SK-N-SH (cell line): ENCODE data around the gene IRX3. TPM values are rescaled to one million over a fixed set of nuclear protein-coding genes. Genes with fewer than 3 reads are reported as not detected.

Experiments used
- CTCF ChIA-PET: fragments of 300-600, 350-600 bp; formaldehyde crosslinking; extraction: SDS; loops from one replicate; lab custom pipeline; 2021; lab: Yijun Ruan, JAX
- POLR2A ChIA-PET: fragments of 350-600 bp; sonication (Branson Sonifier 250); formaldehyde crosslinking; extraction: SDS; loops from one replicate; lab custom pipeline; 2020; ENCODE audit warnings: antibody characterized with exemption, inconsistent platforms; lab: Yijun Ruan, JAX
- DNase-seq: peaks from one replicate; pipeline ENCODE4 v3.0.0; 2012
- H2AFZ ChIP-seq: fragments of 200-600 bp; sonication (generic); 2 replicates; pipeline ENCODE4 v1.8.1; 2016; ENCODE audit warnings: antibody characterized with exemption, mild to moderate bottlenecking, low read depth
- H3F3A ChIP-seq: fragments of 200-600 bp; sonication (generic); replicated peaks from 2 replicates; pipeline ENCODE3; 2016; ENCODE audit warnings: antibody characterized with exemption, mild to moderate bottlenecking; ENCODE audit not compliant: insufficient read depth
- H3K27ac ChIP-seq, 2 experiments: fragments of 200-500 bp in 1 of 2; fragments of 200-600 bp in 1 of 2; sonication (Bioruptor generic) in 1 of 2; sonication (generic), shearing (Covaris generic) in 1 of 2; 2 replicates each; pipeline versions ENCODE4 v1.5.1 to v1.6.1; 2014 to 2016; ENCODE audit warnings: low read depth in 2 of 2, inconsistent platforms in 1 of 2, low read length in 1 of 2, mild to moderate bottlenecking in 1 of 2, mixed read lengths in 1 of 2
- H3K27me3 ChIP-seq: fragments of 200-600 bp; sonication (generic), shearing (Covaris generic); 2 replicates; pipeline ENCODE4 v1.6.1; 2016; ENCODE audit warnings: mixed run types; ENCODE audit not compliant: insufficient read depth
- H3K36me3 ChIP-seq, 2 experiments: fragments of 200-500 bp in 1 of 2; fragments of 200-600 bp in 1 of 2; sonication (Bioruptor generic) in 1 of 2; sonication (generic) in 1 of 2; replicated peaks in 1 of 2; 2 replicates each; pipeline versions ENCODE3 to v1.5.1; 2014 to 2016; ENCODE audit warnings: low read length in 1 of 2, mild to moderate bottlenecking in 1 of 2; ENCODE audit not compliant: insufficient read depth in 2 of 2, control insufficient read depth in 1 of 2
- H3K4me1 ChIP-seq, 2 experiments: fragments of 200-500 bp in 1 of 2; fragments of 200-600 bp in 1 of 2; sonication (Bioruptor generic) in 1 of 2; sonication (generic), shearing (Covaris generic) in 1 of 2; 2 replicates each; pipeline versions ENCODE4 v1.5.1 to v1.6.1; 2014 to 2016; ENCODE audit warnings: low read depth in 1 of 2, low read length in 1 of 2, mixed run types in 1 of 2; ENCODE audit not compliant: insufficient read depth in 2 of 2, control insufficient read depth in 1 of 2
- H3K4me2 ChIP-seq: fragments of 200-600 bp; sonication (generic), shearing (Covaris generic); 2 replicates; pipeline ENCODE4 v1.6.1; 2017; ENCODE audit warnings: mixed run types
- H3K4me3 ChIP-seq, 2 experiments: fragments of 200-500 bp in 1 of 2; fragments of 200-600 bp in 1 of 2; sonication (Bioruptor generic) in 1 of 2; sonication (generic), shearing (Covaris generic) in 1 of 2; 2 replicates each; pipeline versions ENCODE4 v1.5.1 to v1.8.1; 2014 to 2016; ENCODE audit warnings: low read depth in 2 of 2, inconsistent platforms in 1 of 2, low read length in 1 of 2, mild to moderate bottlenecking in 1 of 2, mixed read lengths in 1 of 2, moderate library complexity in 1 of 2
- H3K79me2 ChIP-seq: fragments of 200-600 bp; sonication (generic); 2 replicates; pipeline ENCODE4 v1.8.1; 2017; ENCODE audit warnings: mild to moderate bottlenecking; ENCODE audit not compliant: insufficient read depth
- H3K9ac ChIP-seq: fragments of 200-600 bp; sonication (generic); 2 replicates; pipeline ENCODE4 v1.6.1; 2017; ENCODE audit warnings: mixed run types
- H3K9me2 ChIP-seq: fragments of 200-600 bp; sonication (generic); 2 replicates; pipeline ENCODE4 v1.6.1; 2017; ENCODE audit warnings: mixed run types
- H3K9me3 ChIP-seq: fragments of 200-600 bp; sonication (generic); 2 replicates; pipeline ENCODE4 v1.6.1; 2017; ENCODE audit warnings: mixed run types, mild to moderate bottlenecking, moderate library complexity
- H4K20me1 ChIP-seq: fragments of 200-600 bp; sonication (generic); 2 replicates; pipeline ENCODE4 v1.6.1; 2017; ENCODE audit warnings: mild to moderate bottlenecking, mixed run types; ENCODE audit not compliant: insufficient read depth
- ELF1 ChIP-seq: IDR thresholded peaks from 2 replicates; pipeline ENCODE4 v1.4.0; 2012
- EP300 ChIP-seq, 2 experiments: IDR thresholded peaks; 2 replicates each; pipeline versions ENCODE4 v1.4.0 to v1.6.1; 2012; ENCODE audit warnings: borderline replicate concordance in 1 of 2, low read depth in 1 of 2, low read length in 1 of 2
- FOXJ3 ChIP-seq: sonication (generic); formaldehyde crosslinking; IDR thresholded peaks from 2 replicates; pipeline ENCODE4 v1.5.1; 2020; ENCODE audit warnings: mild to moderate bottlenecking, missing genetic modification reagents
- FOXM1 ChIP-seq: IDR thresholded peaks from 2 replicates; pipeline ENCODE4 v1.4.0; 2012; ENCODE audit warnings: low read depth, mild to moderate bottlenecking
- GABPA ChIP-seq: IDR thresholded peaks from 2 replicates; pipeline ENCODE4 v1.4.0; 2012; ENCODE audit warnings: low read depth, mild to moderate bottlenecking
- GATA2 ChIP-seq: sonication (generic); formaldehyde crosslinking; IDR thresholded peaks from 2 replicates; pipeline ENCODE4 v1.5.0; 2020; ENCODE audit warnings: mild to moderate bottlenecking, missing genetic modification reagents
- IRF3 ChIP-seq: fragments of 150-350 bp; IDR thresholded peaks from 2 replicates; pipeline ENCODE4 v1.6.1; 2016; ENCODE audit warnings: mild to moderate bottlenecking, low read depth, low read length
- JUND ChIP-seq: IDR thresholded peaks from 2 replicates; pipeline ENCODE4 v1.4.0; 2012
- MXI1 ChIP-seq: IDR thresholded peaks from 2 replicates; pipeline ENCODE4 v1.6.1; 2012; ENCODE audit warnings: mild to moderate bottlenecking, low read depth, low read length, improper control_type of control experiment
- RAD21 ChIP-seq: IDR thresholded peaks from 2 replicates; pipeline ENCODE4 v1.6.1; 2012; ENCODE audit warnings: mild to moderate bottlenecking, low read length
- RFX5 ChIP-seq: IDR thresholded peaks from 2 replicates; pipeline ENCODE4 v1.6.1; 2012; ENCODE audit warnings: mild to moderate bottlenecking, improper control_type of control experiment, low read length
- RXRA ChIP-seq: IDR thresholded peaks from 2 replicates; pipeline ENCODE4 v1.4.0; 2012; ENCODE audit warnings: low read depth, mild to moderate bottlenecking, borderline replicate concordance
- TAF1 ChIP-seq: IDR thresholded peaks from 2 replicates; pipeline ENCODE4 v1.6.1; 2012; ENCODE audit warnings: low read depth, mild to moderate bottlenecking, low read length, moderate library complexity, borderline replicate concordance
- TEAD4 ChIP-seq: IDR thresholded peaks from 2 replicates; pipeline ENCODE4 v1.4.0; 2012; ENCODE audit warnings: mild to moderate bottlenecking, borderline replicate concordance; ENCODE audit not compliant: insufficient read depth
- USF1 ChIP-seq: IDR thresholded peaks from 2 replicates; pipeline ENCODE4 v1.4.0; 2012; ENCODE audit warnings: low read depth, borderline replicate concordance
- USF2 ChIP-seq: fragments of 150-350 bp; IDR thresholded peaks from 2 replicates; pipeline ENCODE4 v1.6.1; 2017; ENCODE audit warnings: antibody characterized with exemption, low read length, low read depth, borderline replicate concordance
- WGBS: methylation state at CpG from one replicate; pipeline ENCODE4 v1.1.6; 2017; ENCODE audit warnings: low lambda C conversion rate; 5-methylcytosine and 5-hydroxymethylcytosine counted together
- polyA plus RNA-seq, 3 experiments: library from polyadenylated mRNA; depleted of rRNA; stranded (reverse); fragments of >200 nt; gene quantifications; 2 replicates each; pipeline ENCODE4 v1.2.3, GENCODE V29; 2012
- TF ChIP-seq, protein P1 (sequence below): fragments of 200-600 bp; sonication (generic); IDR thresholded peaks from 2 replicates; pipeline ENCODE4 v1.6.1; 2017; ENCODE audit warnings: antibody characterized with exemption, mild to moderate bottlenecking, moderate library complexity

Gene IRX3
- polyA plus RNA-seq, 1 of the 3 experiments (the other 2 are of a cell fraction), result 7.1 TPM

- H4K20me1 ChIP-seq, result no peaks in the 10 kb centered on the region
- H3K27me3 ChIP-seq, result no peaks in the 10 kb centered on the region
- no peaks in the 10 kb centered on the region for H3K9me2 ChIP-seq
- H3F3A ChIP-seq, result no peaks in the 10 kb centered on the region
- H2AFZ ChIP-seq, result no peak overlapping the region
- no peaks in the 10 kb centered on the region for H3K79me2 ChIP-seq
- WGBS, result 58% methylated on average over 6 of the region's 6 CpGs
- CTCF ChIA-PET, result interaction anchor here (1.1 kb wide), 1 partner anchor 8 kb away, joined by 3 read pairs; no protein-coding TSS in a partner anchor
- no peaks in the 10 kb centered on the region for H3K36me3 ChIP-seq
- TF ChIP-seq RXRA (no peak), RFX5 (no peak), MXI1 (no peak), GABPA (no peak), FOXJ3 (no peak), RAD21 (no peak), GATA2 (no peak), USF2 (no peak), JUND (no peak), FOXM1 (no peak), ELF1 (no peak), EP300 (IDR thresholded peaks at IDR 0.05; ENCODE audit: borderline replicate concordance in 1 of 2, low read depth in 1 of 2, low read length in 1 of 2) (no peak), TAF1 (no peak), TEAD4 (no peak)
- TF ChIP-seq, protein P1, sequence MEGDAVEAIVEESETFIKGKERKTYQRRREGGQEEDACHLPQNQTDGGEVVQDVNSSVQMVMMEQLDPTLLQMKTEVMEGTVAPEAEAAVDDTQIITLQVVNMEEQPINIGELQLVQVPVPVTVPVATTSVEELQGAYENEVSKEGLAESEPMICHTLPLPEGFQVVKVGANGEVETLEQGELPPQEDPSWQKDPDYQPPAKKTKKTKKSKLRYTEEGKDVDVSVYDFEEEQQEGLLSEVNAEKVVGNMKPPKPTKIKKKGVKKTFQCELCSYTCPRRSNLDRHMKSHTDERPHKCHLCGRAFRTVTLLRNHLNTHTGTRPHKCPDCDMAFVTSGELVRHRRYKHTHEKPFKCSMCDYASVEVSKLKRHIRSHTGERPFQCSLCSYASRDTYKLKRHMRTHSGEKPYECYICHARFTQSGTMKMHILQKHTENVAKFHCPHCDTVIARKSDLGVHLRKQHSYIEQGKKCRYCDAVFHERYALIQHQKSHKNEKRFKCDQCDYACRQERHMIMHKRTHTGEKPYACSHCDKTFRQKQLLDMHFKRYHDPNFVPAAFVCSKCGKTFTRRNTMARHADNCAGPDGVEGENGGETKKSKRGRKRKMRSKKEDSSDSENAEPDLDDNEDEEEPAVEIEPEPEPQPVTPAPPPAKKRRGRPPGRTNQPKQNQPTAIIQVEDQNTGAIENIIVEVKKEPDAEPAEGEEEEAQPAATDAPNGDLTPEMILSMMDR, result no peak
- POLR2A ChIA-PET, result no interaction called here
- no peak overlapping the region for H3K4me2 ChIP-seq
- H3K4me3 ChIP-seq, result no peak overlapping the region
- H3K4me1 ChIP-seq, result no peaks in the 10 kb centered on the region
- no peaks in the 10 kb centered on the region for H3K9me3 ChIP-seq
- H3K27ac ChIP-seq, result no peak overlapping the region
- DNase-seq, result no peak
- H3K9ac ChIP-seq, result no peak overlapping the region
Observed at GRCh38 chr16:54243202-54243601, 43.4 kb downstream of the IRX3 start.

GRCh38 chr16:54242199-54242598 lies 44.4 kb downstream of the IRX3 start:
- Histone ChIP-seq H3K9me3 (no peaks in the 10 kb centered on the region), H3K4me3 (no peak overlapping the region), H3K9ac (no peak overlapping the region), H3K36me3 (no peaks in the 10 kb centered on the region), H2AFZ (no peak overlapping the region), H3K27ac (no peak overlapping the region), H3K79me2 (no peaks in the 10 kb centered on the region), H3K9me2 (no peaks in the 10 kb centered on the region), H3F3A (no peaks in the 10 kb centered on the region), H3K4me2 (no peak overlapping the region), H4K20me1 (no peaks in the 10 kb centered on the region), H3K27me3 (no peaks in the 10 kb centered on the region), H3K4me1 (no peaks in the 10 kb centered on the region)
- WGBS, result 73% methylated on average over 4 of the region's 4 CpGs
- DNase-seq, result peak; percentile 36
- CTCF ChIA-PET, result interaction anchor here (0.6 kb wide), 1 partner anchor 1505 kb away, joined by 3 read pairs; no protein-coding TSS in a partner anchor
- POLR2A ChIA-PET, result no interaction called here
- TF ChIP-seq USF1 (peak; percentile 89), USF2 (0 out of 2 replicates have a peak, but pooled peaks have one; percentile 26), RXRA (no peak), IRF3 (no peak)
- TF ChIP-seq, protein P1, result no peak
